Umbilical cord (tissue), 2 donors: ENCODE results near the gene CEP192. TPM values are rescaled to one million over a fixed set of nuclear protein-coding genes. Genes with fewer than 3 reads are reported as not detected.

Source experiments
- DNase-seq: peaks from one replicate; pipeline ENCODE4 v3.0.0-alpha.2; 2015; ENCODE audit warnings: low spot score
- total RNA-seq: library from RNA; depleted of rRNA; stranded (reverse); fragments of >200 nt; gene quantifications from one replicate; pipeline ENCODE4 v1.2.3, GENCODE V29; 2014; ENCODE audit warnings: low replicate concordance; ENCODE audit not compliant: insufficient read depth

The CEP192 gene
- total RNA-seq, 1 donor from 2014 or later, result 43.6 TPM

DNA sequence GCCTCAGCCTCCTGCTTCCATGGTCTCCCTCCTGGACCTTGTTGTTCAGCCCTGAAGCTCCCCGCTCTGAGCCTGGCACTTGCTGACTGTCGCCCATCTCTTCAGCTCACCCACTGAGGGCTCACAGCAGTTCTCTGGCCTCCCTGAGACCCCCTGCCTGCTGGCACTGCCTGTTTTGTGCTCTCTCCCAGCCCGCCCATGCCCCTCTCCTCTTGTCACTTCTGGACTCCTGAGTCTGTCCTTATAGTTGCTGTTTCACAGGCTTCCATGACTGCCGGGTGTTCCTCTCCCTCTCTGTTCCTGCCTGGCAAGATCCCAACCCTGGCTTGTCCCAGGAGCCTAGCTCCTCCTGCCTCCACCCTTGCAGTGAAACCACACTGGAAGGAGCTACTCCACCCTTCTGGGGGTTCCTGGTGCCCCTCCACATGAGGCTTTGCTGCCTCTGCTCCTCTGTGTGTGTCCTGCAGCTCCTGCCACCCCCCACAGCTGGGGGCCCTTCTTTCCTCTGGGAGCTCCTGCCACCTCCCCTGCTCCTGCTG is 110.6 kb downstream of the CEP192 start:
- no peak for DNase-seq

DNA sequence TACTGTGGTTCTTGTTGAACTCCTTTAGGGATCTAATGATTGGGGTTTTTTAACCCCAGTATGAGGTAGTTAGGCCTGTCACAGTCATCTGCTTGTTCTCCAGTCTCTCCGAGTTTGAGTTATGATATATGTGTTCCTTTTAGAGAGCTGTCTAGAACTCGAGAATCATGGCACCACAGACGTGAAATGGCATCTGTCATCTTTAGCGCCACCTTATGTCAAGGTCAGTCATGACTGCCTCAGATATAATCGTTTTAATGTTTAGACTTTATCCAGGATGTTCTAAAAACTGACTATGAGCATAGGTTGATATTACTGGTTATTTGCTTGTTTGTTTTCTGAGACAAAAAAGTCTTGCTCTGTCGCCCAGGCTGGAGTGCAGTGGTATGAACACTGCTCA is 112.2 kb downstream of the CEP192 start:
- no peak for DNase-seq

DNA sequence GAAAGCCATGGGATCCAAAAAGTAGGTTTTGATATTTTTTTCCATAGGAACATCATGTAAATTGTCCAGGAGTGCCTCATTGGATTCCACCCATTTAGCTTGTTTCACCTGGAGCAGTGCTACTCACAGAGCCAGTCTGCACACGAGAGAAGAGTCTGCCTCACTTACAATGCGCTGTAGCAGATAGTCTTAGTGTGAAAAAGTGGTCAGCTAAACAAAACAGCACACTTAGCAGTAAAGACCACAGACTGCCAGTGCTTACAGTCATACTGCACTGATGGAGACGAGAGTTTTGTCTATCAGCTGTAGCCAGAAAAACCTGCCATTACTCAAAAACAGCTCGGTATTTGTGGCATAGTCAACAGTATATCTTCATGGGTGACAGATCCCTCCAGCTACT is 113.9 kb downstream of the CEP192 start:
- no peak for DNase-seq

DNA sequence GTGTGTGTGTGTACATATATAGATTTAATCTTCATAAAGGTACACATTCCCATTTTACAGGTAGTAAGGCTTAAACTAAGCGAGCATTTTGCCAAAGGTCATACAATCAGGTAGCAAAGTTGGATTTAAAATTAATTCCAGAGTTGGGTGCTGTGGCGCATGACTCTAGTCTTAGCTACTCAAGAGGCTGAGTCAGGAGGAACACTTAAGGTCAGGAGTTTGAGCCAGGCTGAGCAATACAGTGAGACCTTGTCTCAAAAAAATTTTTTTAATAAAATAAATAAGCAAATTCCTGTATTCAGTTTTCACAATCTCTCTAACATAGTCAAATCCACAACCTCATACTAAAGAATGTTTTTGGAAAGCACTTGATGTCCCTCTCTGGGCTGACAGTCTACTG is 115.9 kb downstream of the CEP192 start:
- DNase-seq, result no peak

DNA sequence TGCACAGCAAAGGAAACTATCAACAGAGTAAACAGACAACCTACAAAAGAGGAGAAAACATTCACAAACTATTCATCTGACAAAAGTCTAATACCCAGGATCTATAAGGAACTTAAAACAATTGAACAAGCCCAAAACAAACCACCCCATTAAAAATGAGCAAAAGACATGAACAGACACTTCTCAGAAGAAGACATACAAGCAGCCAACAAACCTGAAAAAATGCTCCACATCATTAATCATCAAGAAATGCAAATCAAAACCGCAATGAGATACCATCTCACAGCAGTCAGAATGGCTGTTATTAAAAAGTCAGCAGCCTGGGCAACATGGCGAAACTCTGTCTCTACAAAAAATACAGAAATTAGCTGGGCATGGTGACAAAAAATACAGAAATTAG is 117.2 kb downstream of the CEP192 start:
- DNase-seq, result no peak

DNA sequence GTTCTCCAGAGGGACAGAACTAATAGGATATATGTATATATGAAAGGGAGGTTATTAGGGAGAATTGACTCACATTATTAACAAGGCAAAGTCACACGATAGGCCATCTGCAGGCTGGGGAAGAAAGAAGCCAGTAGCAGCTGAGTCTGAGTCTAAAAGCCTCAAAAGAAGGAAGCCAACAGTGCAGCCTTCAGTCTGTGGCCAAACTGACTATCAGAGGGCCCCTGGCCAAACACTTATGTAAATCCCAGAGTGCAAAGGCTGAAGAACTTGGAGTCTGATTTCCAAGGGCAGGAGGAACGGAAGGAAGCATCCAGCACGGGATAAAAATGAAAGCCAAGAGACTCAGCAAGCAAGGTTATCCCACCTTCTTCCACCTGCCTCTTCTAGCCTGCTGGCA is 119.4 kb downstream of the CEP192 start:
- DNase-seq, result no peak

DNA sequence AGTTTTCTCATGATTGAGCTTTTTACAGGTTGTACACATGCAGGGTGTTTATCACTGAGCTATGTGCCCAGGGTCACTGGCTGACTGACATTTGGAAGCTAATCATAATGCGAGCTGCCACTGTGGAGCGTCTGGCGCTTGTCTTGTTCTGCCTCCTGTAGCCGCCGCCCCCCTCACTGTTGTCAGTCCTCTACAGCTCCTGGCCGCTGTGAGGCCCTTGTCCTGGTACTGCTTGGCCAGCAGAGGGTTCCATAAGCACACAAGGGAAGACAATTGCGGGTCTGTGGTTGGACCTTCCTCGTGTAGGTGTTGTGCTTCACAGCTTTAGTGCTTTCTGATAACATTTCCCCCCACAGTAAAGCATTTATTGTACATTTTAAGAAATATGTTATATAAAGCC is 121.8 kb downstream of the CEP192 start:
- DNase-seq, result peak; percentile 65

DNA sequence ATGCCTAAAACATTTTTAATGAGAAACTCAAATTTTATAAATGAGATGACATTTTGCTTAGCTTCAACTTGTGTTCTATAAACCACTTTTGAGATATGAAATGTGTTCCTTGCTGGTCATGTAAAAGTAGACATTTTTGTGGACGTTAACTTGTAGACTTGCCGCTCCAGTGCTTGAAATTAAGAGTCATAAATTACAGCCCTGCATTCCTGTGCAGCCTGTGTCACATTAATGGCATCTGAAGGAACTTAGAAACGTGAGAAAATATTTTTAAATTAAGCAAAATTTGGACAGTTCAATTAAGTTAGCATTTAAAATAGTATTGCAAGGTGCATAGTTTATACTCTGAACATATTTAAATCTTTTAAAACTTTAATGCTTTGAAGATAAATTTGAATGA is 129.1 kb downstream of the CEP192 start:
- DNase-seq, result no peak

DNA sequence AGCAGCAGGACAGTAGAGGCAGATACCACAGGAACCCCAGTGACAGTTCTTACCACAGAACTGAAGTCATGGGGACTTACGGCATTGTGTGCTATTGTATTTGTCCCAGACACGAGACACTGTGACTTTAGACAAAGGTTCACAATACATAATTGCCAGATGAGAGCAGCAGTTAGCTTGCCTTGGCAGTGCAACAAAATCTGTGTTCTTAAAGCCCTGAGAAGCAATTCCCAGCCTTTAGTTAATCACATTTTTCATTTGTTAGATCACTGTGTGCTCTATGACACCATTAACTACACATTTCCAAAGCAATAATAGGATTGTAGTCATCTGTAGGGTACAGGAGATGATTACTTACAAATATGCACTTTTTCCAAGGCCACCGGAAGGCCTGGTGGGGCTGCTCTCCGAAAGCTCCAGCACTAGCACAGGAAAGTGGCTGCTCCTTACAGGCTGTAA is 129.8 kb downstream of the CEP192 start:
- DNase-seq, result no peak

DNA sequence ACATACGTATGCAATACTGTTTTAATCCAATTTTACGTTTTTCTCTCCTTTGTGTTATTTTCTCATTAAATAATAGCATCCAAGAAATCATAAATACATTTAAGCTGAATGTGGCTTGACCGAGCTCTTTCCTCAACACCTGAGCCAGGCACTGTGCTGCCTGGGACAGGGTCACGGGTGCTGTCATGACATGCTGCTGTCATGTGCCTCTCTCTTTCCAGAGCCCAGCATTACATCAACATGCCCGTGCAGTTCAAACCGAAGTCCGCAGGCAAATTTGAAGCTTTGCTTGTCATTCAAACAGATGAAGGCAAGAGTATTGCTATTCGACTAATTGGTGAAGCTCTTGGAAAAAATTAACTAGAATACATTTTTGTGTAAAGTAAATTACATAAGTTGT is 133.2 kb downstream of the CEP192 start:
- peak; percentile 16 for DNase-seq

DNA sequence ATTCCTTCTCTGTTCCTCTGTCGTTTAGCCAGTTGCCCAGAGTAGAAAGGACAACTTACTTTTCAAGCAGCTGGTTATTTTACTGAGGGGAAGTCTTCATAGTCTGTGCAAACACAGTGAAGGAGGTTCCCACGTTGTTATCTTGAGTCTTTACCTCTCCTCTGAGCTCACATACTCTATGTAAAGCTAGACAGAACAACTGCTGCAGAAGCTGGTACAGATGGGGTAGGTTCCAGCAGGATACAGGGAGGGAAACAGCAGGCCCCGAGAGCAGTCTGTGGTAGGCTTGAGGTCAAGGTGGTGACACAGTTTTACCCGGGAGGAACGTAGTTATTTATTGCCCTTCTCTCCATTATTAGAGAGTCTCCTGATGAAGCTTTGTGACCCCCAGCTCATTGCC is 134.0 kb downstream of the CEP192 start:
- no peak for DNase-seq

DNA sequence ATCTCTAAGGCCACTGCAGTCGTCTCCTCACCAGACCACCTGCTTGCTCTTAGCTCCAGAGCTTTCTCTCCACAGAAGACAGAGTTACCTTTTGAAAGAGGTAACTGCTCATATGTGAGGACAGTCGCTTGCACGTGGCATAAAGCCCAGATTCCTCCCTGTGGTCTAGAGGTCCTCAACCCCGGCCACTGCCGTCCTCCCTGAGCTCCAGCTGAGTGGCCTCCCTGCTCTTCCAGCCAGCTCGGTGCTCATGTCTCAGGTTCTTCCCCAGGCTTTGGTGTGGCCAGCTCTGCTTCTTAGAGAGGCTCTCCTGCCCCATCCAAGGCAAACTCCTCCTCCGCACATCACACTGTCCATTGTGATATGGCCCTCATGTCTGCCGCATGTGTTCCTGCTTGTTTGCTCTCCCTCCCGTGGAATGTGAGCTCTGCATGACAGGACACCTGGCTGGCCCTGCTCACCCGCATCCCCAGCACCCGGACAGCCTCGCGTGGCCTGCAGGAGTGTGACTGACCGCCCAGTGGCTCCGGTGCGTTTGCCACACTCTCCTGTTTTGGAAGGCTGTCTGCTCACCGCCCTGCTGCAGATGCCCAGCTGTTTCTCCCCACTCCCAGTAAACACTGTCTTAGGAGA is 135.9 kb downstream of the CEP192 start:
- no peak for DNase-seq

DNA sequence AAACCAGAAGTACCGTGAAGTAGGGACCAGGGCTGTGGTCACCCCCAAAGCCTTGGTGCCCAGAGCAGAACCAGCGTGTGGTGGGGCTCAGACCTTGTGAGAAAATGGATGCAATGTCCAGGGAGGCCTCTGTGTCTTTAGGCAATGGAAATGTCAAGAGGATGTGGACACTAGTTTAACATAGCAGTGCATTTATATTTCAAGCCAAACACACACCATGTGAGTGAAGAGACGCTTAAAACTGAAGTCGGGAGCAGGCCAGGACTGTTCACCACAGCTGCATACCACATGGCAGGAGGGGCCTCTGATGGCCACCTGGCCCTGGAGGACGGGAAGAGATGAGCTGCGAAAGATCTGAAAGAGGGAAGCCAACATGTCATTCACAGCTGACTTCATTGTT is 140.1 kb downstream of the CEP192 start:
- no peak for DNase-seq

DNA sequence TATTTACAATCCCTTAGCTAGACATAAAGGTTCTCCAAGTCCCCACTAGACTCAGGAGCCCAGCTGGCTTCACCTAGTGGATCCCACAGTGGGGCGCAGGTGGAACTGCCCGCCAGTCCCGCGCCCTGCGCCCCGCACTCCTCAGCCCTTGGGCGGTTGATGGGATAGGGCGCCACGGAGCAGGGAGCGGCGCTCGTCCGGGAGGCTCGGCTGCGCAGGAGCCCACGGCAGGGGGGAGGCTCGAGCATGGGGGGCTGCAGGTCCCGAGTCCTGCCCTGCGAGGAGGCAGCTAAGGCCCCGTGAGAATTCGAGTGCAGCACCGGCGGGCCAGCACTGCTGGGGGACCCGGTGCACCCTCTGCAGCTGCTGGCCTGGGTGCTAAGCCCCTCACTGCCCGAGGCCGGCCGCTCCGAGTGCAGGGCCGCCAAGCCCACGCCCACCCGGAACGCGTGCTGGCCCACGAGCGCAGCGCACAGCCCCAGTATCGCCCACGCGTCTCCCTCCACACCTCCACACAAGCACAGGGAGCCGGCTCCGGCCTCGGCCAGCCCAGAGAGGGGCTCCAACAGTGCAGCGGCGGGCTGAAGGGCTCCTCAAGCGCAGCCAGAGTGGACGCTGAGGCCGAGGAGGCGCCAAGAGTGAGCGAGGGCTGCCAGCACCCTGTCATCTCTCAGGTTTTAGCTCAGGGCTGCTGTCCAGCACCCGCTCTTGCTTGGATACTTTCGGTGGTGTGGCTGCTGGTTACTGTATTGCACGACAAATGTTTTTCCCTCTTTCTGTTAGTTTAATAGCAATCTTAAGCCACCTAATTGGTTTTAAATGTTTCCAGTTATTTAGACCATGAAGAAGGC is 143.6 kb downstream of the CEP192 start:
- DNase-seq, result no peak

DNA sequence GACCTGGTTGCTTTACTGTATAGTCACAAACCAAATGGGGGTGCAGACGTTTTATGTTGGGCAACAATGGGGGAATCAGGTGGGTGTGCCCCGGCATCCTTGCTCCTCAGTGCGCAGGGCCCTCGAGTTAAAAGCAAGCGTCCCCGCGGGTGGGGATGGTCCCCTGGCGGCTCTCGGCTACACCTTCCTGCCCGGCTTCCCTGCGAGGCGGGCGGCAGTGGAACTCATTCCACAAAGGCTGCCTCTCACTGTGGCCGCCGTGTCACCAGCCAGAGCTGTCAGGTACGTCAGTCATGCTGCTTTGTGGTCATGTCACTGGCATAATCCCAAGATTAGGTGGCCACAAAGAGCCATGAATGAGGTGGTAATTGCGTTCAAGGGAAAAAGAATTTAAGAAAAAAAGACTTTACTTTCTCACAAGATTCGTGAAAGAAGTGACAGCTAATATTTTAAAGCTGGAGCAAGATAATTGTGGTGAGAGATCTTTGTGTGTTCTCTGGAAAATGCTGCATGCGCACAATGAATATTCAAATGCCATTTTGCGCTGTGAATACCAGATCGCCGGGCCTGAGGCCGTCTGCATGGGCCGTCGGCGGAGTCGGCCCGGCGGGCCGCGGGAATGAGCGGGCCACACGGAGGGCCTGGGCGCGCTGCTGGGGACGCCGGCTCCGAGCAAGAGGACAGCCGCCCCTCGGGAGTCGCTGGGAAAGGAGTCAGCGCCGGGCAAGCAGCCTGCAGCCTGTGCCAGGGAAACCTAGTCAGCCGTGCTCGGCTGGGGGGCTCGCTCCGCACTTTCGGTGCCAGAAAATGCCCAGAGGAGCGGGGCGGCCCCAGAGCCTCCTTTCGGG is 145.1 kb downstream of the CEP192 start:
- peak; percentile 10 for DNase-seq

DNA sequence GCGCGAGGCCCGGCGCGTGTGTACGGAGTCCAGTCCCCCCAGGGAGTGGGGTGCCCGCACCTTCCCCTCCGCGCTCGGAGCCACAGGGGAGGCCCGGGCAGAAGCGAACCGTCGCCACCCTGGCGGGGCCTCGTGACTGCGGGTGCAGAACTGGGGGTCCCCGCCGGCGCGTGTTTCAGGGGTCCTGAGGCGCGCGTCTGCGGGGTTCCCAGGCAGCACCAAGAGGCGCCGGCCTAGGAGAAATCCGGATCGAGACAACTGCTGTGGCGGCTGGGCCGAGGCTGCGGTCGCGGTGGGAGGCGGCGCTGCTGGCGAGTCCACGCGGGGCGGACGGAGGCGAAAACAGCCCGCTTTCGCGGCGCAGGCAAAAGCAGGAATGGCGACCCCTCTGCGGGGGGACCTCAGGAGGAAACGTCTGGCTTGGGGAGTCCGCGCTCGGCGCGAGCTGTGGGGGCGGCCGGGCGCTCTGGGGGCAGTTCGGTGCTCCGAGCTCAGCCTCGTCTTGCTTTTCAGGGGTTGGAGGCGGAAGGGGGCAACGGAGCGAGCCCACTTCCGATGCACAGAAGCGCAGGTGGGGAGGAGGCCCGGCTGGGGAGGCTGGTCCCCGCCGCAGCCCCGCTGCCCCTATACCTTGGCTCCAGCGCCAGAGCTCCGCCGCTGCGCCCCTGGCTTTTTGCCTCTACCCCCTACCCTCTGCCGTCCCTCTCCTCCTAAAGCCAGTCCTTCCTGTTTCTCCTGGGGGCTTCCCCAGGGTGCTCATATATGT is 145.9 kb downstream of the CEP192 start:
- DNase-seq, result peak; percentile 23

DNA sequence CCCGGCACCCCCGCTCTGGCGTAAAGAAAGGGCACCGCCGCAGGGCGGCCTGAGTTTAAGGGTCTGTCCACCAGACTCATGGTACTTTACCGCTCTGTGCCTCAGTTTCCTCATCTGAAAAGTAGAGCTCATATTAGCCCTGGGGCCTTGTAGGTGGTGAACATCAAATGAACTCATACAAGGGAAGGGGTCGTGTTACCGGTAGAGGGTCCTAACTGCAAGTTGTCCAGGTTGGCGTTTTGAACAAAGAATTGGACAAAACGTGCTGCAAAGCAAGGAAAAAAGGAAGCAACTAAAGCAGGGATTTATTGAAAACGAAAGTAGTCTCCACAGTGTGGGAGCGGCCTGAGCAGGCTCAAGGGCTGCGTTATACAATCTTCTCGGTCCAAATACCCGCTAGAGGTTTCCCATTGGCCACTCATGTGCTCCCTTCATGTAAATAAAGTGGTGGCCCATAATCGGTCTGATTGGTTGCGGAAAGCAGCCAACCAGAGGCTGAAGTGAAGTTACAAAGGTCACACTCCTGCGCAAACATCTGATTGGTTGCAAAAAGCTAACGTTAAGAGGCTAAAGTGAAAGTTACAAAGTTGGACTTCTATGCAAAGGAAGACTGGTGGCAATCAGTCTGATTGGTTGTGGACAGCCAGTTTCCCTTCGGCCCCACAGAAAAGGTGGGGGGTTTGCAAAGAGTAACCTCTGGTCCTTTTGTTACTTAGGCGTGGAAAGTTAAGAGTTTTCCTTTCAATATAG is 146.7 kb downstream of the CEP192 start:
- peak; percentile 21 for DNase-seq

DNA sequence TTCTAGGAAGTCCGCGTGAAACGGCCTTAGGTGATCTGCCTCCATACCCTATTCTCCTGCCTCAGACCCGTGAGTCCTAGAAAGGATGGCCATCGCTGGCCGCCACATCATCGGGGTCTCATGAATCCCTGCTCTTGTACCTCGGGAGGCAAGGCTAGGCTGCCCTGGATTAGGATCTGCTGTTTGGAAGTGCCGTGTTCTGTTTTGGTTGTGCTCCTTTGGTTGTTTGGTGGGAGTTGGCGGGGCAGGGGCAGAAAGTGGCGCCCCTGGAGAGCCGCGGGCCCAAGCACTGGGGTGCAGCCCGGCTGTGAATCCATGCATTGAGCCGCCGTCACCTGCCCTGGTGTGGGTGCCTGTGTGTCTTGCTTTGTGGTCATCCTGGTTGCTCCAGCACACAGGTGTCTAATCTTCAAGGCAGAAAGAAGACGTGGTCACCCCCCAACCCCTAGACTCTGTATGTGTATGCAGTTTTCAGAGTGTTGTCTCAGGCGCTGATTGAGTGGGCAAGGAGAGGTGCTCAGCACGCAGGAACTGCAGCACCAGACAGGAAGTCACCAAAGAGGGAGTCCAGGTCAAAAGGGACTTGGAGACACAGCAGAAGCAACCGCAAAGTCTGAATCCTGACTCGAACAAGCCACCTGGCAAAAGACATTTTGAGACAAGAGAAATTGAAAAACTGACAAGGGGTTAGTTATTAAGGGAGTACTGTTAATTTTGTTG is 147.4 kb downstream of the CEP192 start:
- no peak for DNase-seq

DNA sequence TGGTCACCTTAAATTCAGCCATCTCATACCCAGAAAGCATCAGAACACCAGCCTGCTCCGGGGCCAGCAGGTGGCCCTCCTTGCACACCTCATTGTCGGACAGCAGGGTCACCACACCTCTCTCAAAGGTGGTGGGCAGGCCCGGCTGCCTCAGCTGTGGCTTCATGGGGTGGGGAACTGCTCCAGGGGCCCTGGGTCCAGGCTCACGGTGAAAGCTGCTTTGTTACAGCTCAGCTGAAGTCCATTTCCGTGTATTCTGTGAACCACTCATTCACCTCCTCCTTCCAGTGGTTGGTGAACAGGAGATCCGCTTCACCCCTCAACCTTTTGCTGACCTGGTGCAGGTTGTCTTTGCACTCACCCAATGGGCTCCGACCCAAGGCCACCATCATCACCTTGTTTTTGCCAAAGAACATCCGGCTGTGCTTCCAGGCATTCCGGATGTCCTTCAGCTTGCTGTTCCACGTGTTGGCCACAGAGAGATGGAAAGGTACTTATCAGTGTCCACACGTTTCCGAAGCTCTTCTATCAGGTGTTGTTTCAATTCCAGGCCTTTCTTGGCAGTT is 148.8 kb downstream of the CEP192 start:
- DNase-seq, result no peak
